ENCODE results near the gene PNLIPRP1.

Gene PNLIPRP1

GRCh38 chr10:116590590-116591444 lies at the start of gene PNLIPRP1:
Gene PNLIPRP1, plus strand, starts transcription at chr10:116590959. Its CDS starts 171 bp downstream, at chr10:116591130.
- DNase-seq, result no peak

DNA sequence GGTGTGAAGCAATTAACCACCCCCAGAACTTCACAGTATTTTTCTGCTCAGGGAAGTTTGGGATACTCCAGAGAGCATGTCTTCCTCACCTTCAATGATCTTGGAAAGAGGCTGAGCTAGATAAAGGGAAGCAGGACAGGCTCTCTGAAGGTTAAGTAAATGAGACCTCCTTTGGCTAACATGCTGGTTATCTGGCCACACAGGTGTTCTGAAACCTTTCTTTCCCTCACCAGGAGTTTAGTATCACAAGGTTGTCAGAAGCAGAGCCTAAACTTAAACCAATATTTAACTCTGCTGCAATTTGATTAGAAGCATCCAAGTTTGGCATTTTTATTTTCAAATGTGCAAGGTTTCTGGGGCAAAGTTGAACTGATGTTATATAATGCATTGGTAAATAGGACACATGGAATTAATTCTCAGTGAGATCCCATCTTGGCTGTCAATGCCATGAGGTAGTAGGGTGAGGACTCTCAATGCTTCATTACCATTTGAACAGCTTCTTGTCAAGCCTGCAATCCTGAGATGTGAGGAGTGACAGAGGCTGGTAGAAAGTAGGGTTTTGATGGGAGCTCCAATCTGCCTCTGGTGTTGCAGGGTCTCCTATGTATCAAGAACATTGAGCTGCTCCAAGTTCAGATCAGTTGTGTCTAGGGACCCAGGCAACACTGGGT lies 48.6 kb upstream of the PNLIPRP1 start:
- no peak for DNase-seq

- no peak for DNase-seq
Measured at GRCh38 chr10:116545122-116545521, 45.6 kb upstream of the PNLIPRP1 start.

DNA sequence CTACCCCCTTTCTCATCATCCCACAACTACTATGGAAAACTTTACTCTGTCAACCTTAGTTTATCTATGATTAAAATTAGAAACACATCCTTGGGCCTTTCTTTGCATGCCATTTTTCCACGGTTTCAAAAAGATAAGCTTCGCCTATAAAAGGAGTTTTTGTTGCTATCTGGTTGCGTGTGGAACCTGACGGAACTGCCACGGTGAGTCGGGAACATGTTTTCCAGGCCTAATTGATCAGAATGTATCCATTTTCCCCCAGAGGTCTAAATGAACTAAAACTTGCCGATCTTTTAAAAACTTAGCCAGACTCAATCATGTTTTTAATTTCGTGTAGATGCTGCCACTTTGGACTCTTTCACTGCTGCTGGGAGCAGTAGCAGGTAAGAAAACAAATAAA lies 45.0 kb upstream of the PNLIPRP1 start, which contains the start of gene PNLIP:
TSS of gene PNLIP (plus strand) at position 176 of the 400 bp plus-strand sequence. CDS start at position 338, 162 bp downstream.
- no peak for DNase-seq

DNA sequence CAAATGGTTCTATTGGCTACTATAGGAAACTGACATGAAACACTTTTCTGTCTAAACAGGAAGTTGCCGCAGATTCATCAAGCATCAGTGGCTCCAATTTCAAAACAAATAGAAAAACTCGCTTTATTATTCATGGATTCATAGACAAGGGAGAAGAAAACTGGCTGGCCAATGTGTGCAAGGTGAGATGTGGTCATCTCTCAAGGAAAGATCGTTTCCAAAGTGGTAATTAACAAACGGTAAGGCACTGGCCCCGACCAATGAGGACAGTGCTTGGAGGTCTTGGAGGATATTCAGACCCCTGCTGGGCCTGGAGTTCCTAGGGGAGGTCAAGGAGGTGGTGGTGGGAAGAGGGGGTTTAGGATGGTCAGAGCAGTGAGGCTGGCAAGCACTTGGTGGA lies 42.5 kb upstream of the PNLIPRP1 start:
- no peak for DNase-seq

GRCh38 chr10:116553378-116553980 lies 37.3 kb upstream of the PNLIPRP1 start:
- no peak for DNase-seq

GRCh38 chr10:116554628-116555027 lies 36.1 kb upstream of the PNLIPRP1 start:
- no peak for DNase-seq

DNA sequence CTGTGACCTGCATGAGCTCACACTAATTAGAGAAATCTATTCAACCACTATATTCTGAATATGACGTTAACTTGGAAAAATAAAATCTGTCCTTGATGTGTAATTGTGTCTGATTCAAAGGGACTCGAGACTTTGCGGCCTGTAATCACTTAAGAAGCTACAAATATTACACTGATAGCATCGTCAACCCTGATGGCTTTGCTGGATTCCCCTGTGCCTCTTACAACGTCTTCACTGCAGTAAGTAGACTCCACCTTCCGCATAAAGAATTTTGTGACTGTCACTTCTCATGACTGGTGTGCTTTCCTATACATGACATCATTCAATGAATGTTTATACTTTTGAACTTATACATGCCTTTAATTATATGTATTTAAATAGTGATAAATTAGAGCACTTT lies 34.9 kb upstream of the PNLIPRP1 start:
- DNase-seq, result no peak

DNA sequence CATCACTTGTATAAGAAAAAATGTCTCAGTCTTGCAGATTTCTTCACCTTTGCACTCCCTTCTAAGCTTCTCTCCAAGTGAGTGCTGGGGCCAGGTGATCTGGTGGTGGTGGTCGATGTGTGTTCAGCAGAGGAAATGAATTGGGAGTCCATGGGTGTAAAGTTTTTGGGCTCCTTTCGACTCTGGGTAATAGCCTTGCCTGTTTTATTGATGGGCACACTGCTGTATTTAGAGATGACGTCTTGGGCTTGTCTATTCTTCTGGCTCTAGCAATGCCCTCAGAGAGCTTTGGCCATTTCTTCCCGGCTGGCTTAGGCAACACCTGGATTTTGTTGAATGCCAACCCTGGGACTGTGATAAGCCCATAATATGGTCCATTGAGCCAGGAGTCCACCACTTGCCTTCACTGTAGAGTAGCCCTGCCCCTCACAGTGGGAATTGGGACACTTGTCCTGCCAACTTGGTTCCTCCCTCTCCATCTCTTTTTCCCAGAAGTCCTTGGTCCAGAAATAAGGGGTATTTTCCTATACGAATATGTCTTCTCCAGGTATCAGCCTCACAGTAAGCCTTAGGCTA lies 33.4 kb upstream of the PNLIPRP1 start:
- no peak for DNase-seq

DNA sequence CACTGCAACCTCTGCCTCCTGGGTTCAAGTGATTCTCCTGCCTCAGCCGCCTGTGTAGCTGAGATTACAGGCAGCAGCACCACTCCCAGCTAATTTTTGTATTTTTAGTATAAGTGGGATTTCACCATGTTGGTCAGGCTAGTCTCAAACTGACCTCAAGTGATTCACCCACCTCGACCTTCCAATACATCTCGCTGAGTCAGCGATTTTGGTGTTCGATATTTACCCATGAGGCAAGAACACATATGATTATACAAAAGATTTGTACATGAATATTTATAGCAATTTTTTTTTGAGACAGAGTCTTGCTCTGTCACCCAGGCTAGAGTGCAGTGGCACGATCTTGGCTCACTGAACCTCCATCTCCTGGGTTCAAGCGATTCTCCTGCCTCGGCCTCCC lies 25.2 kb upstream of the PNLIPRP1 start:
- no peak for DNase-seq

- no peak for DNase-seq
Measured at GRCh38 chr10:116566932-116567331, 23.8 kb upstream of the PNLIPRP1 start.

GRCh38 chr10:116567335-116567734 lies 23.4 kb upstream of the PNLIPRP1 start:
- DNase-seq, result no peak

- no peak for DNase-seq
Measured at GRCh38 chr10:116574797-116575196, 16.0 kb upstream of the PNLIPRP1 start.

DNA sequence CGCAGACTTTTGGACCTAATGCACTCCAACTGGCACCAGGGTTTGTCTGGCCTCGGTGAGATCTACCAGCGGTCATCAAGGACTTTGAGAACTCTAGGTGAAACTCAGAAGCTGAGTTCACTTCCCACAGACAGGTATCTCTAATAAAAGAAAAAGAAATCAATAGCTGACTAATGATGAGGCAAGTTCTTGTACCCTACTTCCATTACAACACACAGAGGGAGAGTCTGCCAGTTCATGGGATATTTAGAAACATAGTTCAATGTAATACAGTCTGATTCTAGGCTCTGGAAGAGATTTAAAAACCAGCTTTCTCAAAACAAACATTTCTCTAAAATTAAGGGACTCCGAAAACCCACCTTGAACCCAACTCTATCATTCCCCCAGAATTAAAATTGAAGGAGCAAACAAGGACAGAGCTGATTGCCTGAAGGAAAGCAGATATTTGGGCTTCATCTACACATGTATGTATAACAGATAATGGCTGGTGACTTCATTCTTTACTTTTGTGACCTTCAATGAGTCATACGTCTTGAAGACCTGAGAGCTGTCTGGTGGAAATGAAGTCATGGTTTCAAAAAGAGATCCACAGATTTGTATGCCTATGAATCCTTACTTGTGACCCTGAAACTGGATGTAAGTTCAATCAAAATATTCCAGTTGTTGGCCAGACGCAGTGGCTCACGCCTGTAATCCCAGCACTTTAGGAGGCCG lies 2.7 kb upstream of the PNLIPRP1 start:
- no peak for DNase-seq

GRCh38 chr10:116588995-116589394 lies 1.8 kb upstream of the PNLIPRP1 start:
- DNase-seq, result no peak

DNA sequence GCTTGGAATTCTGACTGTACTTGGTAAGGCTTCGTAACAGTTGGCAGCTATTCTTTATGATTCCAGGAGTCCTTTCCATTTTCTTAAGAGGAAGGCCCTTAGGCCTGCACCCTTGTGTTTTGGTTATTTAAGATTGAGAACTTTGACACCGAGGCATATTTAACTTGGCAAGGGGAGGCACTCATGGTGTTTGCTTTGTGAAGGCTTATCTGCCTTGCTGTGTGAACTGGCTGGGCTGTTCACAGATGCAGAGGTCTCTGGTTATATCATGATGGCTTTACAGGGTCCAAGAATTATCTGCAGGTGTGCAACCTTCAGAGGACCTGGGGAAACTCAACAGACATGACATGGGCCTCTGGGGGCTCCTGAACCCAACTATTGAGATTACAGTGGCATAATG lies 833 bp upstream of the PNLIPRP1 start:
- DNase-seq, result no peak

GRCh38 chr10:116593139-116593740 lies 2.5 kb downstream of the PNLIPRP1 start:
- no peak for DNase-seq

DNA sequence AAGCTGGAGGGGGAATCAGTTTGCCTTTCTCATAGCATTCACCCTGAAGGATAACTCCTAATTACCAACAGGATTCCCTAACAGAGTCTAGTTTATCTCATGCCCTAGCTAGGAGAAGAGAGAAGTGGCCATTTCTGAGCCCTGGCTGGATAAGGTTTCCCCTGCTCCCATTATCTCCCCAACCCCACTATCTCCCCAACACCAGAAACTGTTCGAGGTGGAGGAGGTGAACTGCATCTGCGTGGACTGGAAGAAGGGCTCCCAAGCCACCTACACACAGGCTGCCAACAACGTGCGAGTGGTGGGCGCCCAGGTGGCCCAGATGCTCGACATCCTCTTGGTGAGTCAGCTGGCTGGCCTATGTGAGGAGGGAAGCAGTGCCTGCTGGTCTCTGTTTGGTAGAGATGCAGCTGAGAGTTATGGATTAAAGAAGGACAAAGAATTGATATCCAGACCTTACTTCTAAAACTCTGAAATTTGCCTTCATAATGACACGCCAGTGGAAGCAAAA lies 3.8 kb downstream of the PNLIPRP1 start:
- DNase-seq, result no peak

DNA sequence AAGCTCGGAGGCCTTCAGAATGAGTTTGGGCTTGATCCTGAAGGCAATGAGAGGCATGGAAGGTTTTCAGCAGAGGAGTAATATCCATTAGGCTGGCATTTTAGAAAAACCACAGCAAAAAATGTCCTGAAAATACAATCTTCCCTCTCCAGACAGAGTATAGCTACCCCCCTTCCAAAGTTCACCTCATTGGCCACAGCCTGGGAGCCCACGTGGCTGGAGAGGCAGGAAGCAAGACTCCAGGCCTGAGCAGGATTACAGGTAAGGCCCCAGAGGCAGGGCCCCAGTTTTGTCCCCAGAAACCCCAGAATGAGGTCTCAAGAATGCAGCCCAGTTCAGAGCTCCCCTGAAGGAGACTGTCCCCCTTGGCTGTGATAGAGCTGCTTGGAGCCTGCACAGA lies 5.3 kb downstream of the PNLIPRP1 start:
- no peak for DNase-seq

GRCh38 chr10:116597543-116597942 lies 6.8 kb downstream of the PNLIPRP1 start:
- no peak for DNase-seq

DNA sequence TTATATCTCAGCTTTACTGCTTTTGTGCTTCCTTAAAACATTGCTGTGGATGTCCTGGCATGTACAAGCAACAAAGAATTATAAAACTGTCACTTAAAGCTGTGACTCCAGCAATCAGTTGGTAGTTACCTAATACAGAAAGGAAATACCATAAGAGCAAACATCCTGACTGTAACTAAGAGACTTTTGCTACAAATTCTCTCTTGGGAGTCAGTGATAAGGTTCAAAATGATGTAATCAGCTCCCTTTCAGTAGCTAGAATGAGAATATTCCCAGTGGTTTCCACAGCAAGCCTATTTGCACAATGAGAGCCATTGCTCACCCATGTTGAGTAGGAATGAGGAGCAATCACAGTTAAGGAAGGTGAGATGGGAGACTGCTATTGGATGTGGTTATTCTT lies 7.6 kb downstream of the PNLIPRP1 start:
- no peak for DNase-seq

DNA sequence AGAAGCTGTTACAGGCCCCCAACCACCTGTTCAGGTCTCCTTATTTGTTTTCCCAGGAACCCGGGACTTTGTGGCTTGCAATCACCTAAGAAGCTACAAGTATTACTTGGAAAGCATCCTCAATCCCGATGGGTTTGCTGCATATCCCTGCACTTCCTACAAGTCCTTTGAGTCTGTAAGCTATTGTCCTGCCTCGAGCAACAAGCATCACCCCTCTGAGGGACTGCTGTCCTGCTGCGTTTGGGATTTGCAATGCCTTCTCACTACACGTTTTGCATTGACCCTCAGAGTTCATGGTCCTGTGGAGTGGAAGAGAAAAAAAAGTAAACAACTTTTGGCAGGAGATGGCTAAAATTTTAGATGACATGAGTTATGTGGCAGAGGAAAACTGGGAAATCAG lies 9.2 kb downstream of the PNLIPRP1 start:
- DNase-seq, result no peak

Measured in stimulated activated CD8-positive, alpha-beta memory T cell treated with anti-CD3 and anti-CD28 coated beads, Interleukin-4, amount 100 ng/mL, for 48 hours (primary cell).